Endodermal cell (in vitro differentiated cells): Measurements from ENCODE around the gene PGC. TPM values are rescaled to one million over a fixed set of nuclear protein-coding genes. Genes with fewer than 3 reads are reported as not detected.

Experiments used
- DNase-seq: peaks from one replicate; pipeline ENCODE4 v3.0.0-alpha.2; 2017
- H3K27ac ChIP-seq: 2 replicates; pipeline ENCODE4 v1.5.1; 2013; ENCODE audit warnings: mild to moderate bottlenecking, low read depth, low read length, moderate library complexity
- H3K27me3 ChIP-seq: 2 replicates; pipeline ENCODE4 v1.6.1; 2013; ENCODE audit warnings: mild to moderate bottlenecking, low read length, moderate library complexity; ENCODE audit not compliant: insufficient read depth, control insufficient read depth, poor library complexity, severe bottlenecking
- H3K36me3 ChIP-seq: 2 replicates; pipeline ENCODE4 v1.7.0; 2013; ENCODE audit warnings: mild to moderate bottlenecking, low read length, moderate library complexity; ENCODE audit not compliant: control insufficient read depth, insufficient read depth
- H3K4me1 ChIP-seq: one replicate; pipeline ENCODE4 v1.7.0; 2013; ENCODE audit warnings: low read length; ENCODE audit not compliant: control insufficient read depth, insufficient read depth
- H3K4me3 ChIP-seq: 2 replicates; pipeline ENCODE4 v1.5.1; 2013; ENCODE audit warnings: mild to moderate bottlenecking, low read length, moderate library complexity
- H3K9ac ChIP-seq: 2 replicates; pipeline ENCODE4 v1.6.1; 2013; ENCODE audit warnings: mild to moderate bottlenecking, low read length, moderate library complexity; ENCODE audit not compliant: poor library complexity, severe bottlenecking; ENCODE audit errors: extremely low read depth
- H3K9me3 ChIP-seq: 2 replicates; pipeline ENCODE4 v1.6.1; 2013; ENCODE audit warnings: mild to moderate bottlenecking, low read length, moderate library complexity; ENCODE audit not compliant: control insufficient read depth
- H3K27ac Mint-ChIP-seq: 2 replicates; pipeline ENCODE4 v1.8.0; 2020; ENCODE audit warnings: mixed read lengths
- H3K27me3 Mint-ChIP-seq: 2 replicates; pipeline ENCODE4 v1.8.0; 2021; ENCODE audit warnings: mild to moderate bottlenecking, mixed read lengths; ENCODE audit not compliant: insufficient read depth
- H3K36me3 Mint-ChIP-seq: 2 replicates; pipeline ENCODE4 v1.8.0; 2020; ENCODE audit warnings: low read depth, mixed read lengths
- H3K4me1 Mint-ChIP-seq: 2 replicates; pipeline ENCODE4 v1.8.0; 2020; ENCODE audit warnings: mixed read lengths
- H3K4me3 Mint-ChIP-seq: 2 replicates; pipeline ENCODE4 v1.8.0; 2020; ENCODE audit warnings: mild to moderate bottlenecking, moderate library complexity, mixed read lengths
- H3K9me3 Mint-ChIP-seq: 2 replicates; pipeline ENCODE4 v1.8.0; 2020; ENCODE audit warnings: mild to moderate bottlenecking, mixed read lengths
- WGBS, 2 experiments: methylation state at CpG; one replicate each; pipeline versions ENCODE4 v1.1.5 to v1.1.7; 2013; ENCODE audit warnings: missing lambda C conversion rate in 2 of 2, mixed read lengths in 1 of 2; ENCODE audit not compliant: insufficient coverage in 1 of 2, insufficient read length in 1 of 2; 5-methylcytosine and 5-hydroxymethylcytosine counted together
- total RNA-seq, 2 donors: library from RNA; stranded (reverse); fragmentation: NEBNext Ultra II Directional in 1 of 2; extraction: Animal tissue kit (Norgen Biotek cat#: 25700) in 1 of 2; gene quantifications; 2 replicates in 1 of 2; 3 replicates in 1 of 2; pipeline ENCODE4 v1.2.1, GENCODE V29; 2021
- TF ChIP-seq, protein P1 (sequence below): fragments of 200-600 bp; sonication (generic); conservative IDR thresholded peaks from 2 replicates; pipeline ENCODE4 v1.5.0; 2021; ENCODE audit warnings: antibody characterized with exemption, mild to moderate bottlenecking

PGC gene
- total RNA-seq, 2 donors from 2014 or later = not detected

- H3K27me3 Mint-ChIP-seq = peaks cover under 1% of the 10 kb centered on the region
- H3K36me3 ChIP-seq = peaks cover 56% of the 10 kb centered on the region
Observed at GRCh38 chr6:41791305-41791704, 44.1 kb upstream of the PGC start.

GRCh38 chr6:41790045-41790444 lies 42.8 kb upstream of the PGC start:
- WGBS, 2 experiments = 100% methylated on average over 1 of the region's 1 CpG
- H3K27ac ChIP-seq = no peak overlapping the region
- Mint-ChIP-seq H3K4me3 (no peak overlapping the region), H3K9me3 (no peaks in the 10 kb centered on the region), H3K27ac (no peak overlapping the region), H3K27me3 (peaks cover 13% of the 10 kb centered on the region), H3K36me3 (peaks cover 31% of the 10 kb centered on the region), H3K4me1 (peaks cover 3% of the 10 kb centered on the region)
- H3K36me3 ChIP-seq = peaks cover 44% of the 10 kb centered on the region
- H3K27me3 ChIP-seq = peaks cover 9% of the 10 kb centered on the region
- no peak overlapping the region for H3K9ac ChIP-seq
- no peaks in the 10 kb centered on the region for H3K4me1 ChIP-seq
- no peaks in the 10 kb centered on the region for H3K9me3 ChIP-seq
- no peak overlapping the region for H3K4me3 ChIP-seq
- TF ChIP-seq, protein P1, sequence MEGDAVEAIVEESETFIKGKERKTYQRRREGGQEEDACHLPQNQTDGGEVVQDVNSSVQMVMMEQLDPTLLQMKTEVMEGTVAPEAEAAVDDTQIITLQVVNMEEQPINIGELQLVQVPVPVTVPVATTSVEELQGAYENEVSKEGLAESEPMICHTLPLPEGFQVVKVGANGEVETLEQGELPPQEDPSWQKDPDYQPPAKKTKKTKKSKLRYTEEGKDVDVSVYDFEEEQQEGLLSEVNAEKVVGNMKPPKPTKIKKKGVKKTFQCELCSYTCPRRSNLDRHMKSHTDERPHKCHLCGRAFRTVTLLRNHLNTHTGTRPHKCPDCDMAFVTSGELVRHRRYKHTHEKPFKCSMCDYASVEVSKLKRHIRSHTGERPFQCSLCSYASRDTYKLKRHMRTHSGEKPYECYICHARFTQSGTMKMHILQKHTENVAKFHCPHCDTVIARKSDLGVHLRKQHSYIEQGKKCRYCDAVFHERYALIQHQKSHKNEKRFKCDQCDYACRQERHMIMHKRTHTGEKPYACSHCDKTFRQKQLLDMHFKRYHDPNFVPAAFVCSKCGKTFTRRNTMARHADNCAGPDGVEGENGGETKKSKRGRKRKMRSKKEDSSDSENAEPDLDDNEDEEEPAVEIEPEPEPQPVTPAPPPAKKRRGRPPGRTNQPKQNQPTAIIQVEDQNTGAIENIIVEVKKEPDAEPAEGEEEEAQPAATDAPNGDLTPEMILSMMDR = no peak
- DNase-seq = peak; percentile 8

More at GRCh38 chr6:41791305-41791704, 44.1 kb upstream of the PGC start:
- no peak overlapping the region for H3K4me3 ChIP-seq
- H3K27ac ChIP-seq = no peak overlapping the region
- no peaks in the 10 kb centered on the region for H3K27me3 ChIP-seq
- no peaks in the 10 kb centered on the region for H3K4me1 Mint-ChIP-seq
- no peak overlapping the region for H3K4me3 Mint-ChIP-seq
- no peaks in the 10 kb centered on the region for H3K9me3 Mint-ChIP-seq
- no peak for DNase-seq
- no peaks in the 10 kb centered on the region for H3K9me3 ChIP-seq
- no peak overlapping the region for H3K9ac ChIP-seq
- H3K27ac Mint-ChIP-seq = no peak overlapping the region
- H3K36me3 Mint-ChIP-seq = peaks cover 31% of the 10 kb centered on the region
- H3K4me1 ChIP-seq = no peaks in the 10 kb centered on the region
- TF ChIP-seq, protein P1 = no peak
- WGBS, 2 experiments = 83 to 94% methylated on average over 1 of the region's 1 CpG

DNA sequence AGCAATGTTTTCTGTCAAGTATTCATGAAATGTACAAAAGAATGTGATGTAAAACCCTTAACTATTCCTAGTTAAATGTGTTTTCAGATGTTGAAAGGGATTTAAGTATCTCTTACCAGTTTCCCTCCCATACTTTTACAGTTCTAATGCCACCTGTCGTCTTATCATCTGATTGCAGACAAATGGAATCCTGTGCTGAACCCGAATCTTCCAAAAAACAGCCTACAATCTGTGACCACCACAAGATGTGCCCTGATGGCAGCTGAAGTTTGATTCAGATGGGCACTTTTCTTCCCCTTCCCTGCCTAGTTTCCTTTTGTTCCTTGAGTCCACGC lies 42.2 kb upstream of the PGC start:
- Histone ChIP-seq H3K36me3 (peaks cover 38% of the 10 kb centered on the region), H3K4me1 (no peaks in the 10 kb centered on the region), H3K9me3 (no peaks in the 10 kb centered on the region), H3K27ac (no peak overlapping the region), H3K4me3 (no peak overlapping the region), H3K27me3 (peaks cover 16% of the 10 kb centered on the region), H3K9ac (no peak overlapping the region)
- peak; percentile 19 for DNase-seq
- peaks cover 31% of the 10 kb centered on the region for H3K36me3 Mint-ChIP-seq
- 89 to 98% methylated on average over 3 of the region's 3 CpGs for WGBS, 2 experiments
- peak overlapping the region; percentile 97 for H3K4me3 Mint-ChIP-seq
- H3K27me3 Mint-ChIP-seq = peaks cover 20% of the 10 kb centered on the region
- TF ChIP-seq, protein P1 = no peak
- no peaks in the 10 kb centered on the region for H3K9me3 Mint-ChIP-seq
- H3K27ac Mint-ChIP-seq = peak overlapping the region; percentile 39
- H3K4me1 Mint-ChIP-seq = peaks cover 3% of the 10 kb centered on the region
